B cell (primary cell): Measurements from ENCODE around the gene PHPT1.

Experiments
- CTCF ChIP-seq: fragments of 200-600 bp; IDR thresholded peaks from one replicate; pipeline ENCODE4 v1.8.0; 2022; ENCODE audit warnings: antibody characterized with exemption, mild to moderate bottlenecking
- EZH2 ChIP-seq: IDR thresholded peaks from 2 replicates; pipeline ENCODE4 v1.6.1; 2012; ENCODE audit warnings: borderline replicate concordance, low read depth, mild to moderate bottlenecking, moderate library complexity, low read length; ENCODE audit not compliant: insufficient read depth, poor library complexity, severe bottlenecking

DNA sequence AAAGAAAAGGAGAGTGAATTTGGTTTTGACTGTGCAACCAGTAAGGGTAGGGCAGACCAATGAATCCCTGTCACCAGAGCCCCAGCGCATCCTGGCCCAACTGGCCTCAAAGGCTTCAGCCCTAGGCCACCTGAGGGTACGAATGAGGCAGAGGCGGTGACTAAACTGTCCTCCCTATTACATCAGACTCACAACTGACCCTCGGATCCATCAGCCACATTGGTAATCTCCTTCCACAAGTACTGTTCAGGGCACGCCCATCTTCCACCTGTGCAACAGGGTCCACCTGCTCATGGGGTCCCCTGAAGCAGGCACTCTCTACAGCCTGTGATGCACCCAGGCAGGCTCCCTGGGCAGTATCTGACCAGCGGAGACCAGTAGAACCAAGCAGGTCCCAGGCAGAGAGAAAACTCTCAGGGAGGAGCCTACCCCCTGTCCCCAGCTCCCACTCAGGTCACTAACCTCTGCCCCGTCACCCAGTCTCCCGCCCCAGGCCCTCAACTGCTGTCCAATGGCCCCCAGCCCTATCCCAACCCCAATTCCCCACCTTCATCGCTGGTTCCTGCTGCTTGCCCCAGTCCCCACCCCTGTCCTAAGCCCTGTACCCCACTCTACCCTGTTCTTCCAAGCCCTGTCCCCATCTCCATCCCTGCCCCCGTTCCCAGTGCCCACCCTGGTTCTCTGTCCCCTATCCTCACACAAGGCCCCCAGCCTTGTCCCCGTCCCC lies 16.0 kb downstream of the PHPT1 start:
- TF ChIP-seq CTCF, result no peak
- no peak for TF ChIP-seq EZH2
